GM21381 (cell line): ENCODE measurements around the gene VSTM4.

Experiments used
- ATAC-seq: cut with Tn5 transposase; IDR thresholded peaks from one replicate; pipeline ENCODE4 v1.9.1; 2021; ENCODE audit warnings: mild to moderate bottlenecking, moderate library complexity; ENCODE audit not compliant: unreplicated experiment

VSTM4 gene

DNA sequence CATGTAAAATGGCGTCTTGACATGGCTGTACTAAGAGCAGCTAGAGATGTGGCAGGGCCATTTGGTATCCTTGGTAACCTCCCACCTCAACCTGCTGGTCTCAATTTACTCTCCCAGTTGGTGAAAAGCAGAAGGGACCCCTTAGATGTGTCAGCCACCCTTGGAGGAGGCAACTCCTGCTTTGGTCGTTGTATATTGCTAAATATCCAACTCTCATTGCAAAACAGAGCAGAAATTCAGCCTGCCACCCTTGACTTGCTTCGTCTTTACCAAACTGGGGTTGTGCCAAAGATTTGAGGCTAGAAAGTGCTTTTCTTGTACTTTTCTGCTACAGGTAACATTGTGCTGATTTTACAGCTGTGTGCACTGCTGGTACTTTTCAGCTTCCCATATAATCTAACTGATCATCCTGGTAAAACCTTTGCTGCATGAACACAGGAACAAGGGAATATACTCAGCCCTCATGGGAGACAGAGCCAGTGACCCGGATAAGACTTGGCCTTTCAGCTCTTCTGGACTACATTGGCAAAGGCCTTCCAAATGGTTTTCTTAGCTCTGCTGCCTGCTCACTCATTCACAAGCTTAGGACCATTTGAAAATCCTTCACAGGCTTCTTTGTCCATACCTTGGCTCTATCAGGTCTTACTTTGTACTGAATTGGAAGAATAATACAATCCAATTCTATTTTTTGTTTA lies 2.2 kb upstream of the VSTM4 start:
- no peak for ATAC-seq

DNA sequence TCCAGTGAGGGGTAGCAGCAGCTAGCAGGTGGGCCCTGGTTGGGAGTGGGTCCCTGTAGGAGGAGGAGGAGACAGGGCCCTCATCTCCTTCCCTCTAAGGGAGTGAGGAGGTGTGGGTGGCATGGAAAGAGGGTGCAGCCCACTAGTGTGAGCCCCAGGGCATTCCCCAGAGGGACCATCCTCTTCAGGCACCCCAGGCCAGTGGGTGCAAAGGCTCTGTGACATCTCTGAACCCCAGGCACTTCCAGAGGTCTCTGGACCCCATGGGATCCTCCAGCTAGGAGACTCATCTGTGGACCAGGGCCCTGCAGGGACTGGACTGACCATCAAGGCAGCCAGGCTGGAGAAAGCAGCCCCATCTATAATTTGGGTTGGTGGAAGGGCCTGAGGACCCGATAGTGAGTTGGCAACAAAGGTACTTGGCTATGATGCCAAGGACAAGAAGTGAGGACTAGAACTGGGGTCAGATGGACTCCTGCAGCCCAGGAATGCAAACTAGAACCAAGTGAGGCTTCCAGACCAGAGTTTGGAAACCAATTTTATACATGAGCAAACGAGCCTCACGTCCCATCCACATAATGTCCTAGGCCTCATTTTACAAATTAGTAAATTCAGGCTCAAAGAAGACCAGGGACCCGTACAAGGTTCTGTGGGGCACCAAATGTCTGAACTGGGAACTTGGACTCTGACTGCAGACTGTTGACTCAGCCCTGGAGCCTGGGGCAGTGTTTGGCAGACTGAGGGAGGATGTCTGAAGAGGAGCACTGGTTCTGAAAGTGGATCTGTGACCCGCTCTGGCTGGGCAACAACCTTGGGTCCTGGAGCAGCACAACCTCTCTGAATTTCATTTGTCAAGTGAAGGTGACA lies 1.4 kb upstream of the VSTM4 start:
- ATAC-seq = no peak

DNA sequence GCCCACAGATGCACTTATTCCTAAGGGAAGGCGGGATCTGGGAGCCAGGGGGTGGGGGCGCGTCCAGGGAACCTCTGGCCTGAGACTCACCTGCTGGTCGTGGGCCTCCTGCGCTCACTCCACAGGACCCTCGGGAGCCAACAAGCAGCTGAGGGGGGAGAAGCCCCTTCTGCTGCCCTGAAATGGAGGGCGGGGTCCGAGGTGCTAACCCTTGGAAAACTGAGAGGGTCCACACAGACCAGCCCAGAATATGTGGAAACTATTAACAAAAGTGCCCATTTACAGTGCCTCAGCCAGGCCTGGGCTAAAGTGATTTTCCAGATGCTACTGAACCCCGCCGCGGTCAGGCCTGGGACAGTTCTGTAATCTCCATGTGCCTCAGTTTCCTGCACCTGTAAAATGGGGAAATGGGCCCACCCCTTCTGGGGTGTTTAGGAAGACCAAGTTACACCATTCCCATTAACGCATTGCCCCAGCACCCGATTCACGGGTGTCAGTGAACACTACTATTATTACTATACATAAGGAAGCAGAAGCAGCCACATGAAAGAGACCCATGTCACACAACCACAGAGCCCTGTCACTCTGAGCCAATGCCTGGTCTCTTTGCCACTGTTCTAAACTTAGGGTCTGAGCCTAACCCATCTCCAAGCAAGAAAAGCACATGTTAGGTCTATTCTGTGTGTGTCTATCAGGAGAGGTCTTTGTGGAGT lies 630 bp upstream of the VSTM4 start:
- no peak for ATAC-seq

DNA sequence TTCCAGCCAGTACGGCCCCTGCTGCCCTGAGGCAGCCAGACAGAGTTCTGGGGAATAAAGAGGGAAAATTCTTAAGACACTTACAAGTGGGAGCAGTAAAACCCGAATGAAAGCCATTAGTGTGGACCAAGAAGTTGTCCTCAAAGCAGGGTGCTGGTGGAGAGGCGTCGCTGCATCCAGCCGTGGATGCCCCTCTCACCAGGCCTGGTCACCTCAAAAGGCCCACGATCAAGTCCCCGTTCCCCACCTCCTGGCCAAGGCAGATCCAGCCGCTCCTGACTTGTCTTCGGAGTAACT lies 656 bp downstream of the VSTM4 start:
- ATAC-seq = no peak

DNA sequence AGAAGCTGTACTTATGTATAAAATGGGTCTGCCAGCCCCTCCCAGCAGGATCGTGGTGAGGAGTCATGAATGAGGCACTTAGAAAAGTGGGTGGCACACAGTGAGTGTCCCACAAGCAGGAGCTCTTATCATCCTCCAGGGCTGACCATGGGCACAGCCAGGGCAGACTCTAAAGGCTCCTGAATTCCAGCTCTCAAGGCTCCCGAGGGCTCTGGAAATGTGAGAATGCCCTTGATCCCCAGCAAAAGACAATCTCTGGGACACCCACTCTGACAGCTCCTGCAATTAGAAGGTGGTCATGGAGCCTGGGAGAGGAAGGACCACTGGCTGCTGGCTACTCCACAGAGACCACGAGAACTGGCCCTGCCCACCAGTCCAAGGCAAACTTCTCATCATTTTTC lies 1.6 kb downstream of the VSTM4 start:
- no peak for ATAC-seq

DNA sequence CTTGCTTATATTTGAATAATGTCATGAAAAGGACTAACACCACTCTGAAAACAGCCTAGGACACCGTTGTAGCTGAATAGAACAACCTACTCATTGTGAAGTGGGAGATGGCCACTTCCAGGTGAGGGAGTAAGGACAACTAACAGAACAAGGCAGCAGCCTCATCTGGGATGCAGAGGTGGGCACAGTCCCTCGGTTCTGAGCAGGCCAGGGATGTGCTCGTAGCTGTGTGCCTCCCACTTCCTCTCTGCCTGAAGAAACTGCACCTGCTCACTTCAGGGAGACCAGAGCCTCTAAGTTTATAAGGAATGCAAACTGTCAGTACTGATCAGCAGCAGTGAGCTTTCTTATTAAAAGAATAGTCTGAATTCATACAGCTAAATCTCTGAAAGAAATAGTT lies 2.5 kb downstream of the VSTM4 start:
- ATAC-seq = no peak

DNA sequence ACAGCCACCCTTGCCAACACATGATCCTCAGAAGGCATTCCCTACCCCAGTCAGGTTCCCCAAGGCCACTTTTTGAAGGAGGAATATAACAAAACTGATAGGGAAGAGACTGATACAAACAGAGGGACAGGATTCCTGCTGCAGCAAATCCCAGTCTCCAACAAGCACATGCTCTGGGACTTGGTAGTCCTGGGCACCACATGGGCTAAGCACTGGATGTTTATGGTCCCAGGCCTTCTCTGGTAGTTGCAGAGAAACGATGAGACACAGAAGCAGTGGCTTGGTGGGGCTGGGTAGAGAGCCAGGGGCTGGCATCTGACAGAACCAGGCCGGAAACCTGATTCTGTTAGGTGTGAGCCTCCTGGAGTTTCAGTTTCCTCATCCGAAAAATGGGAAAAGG lies 3.2 kb downstream of the VSTM4 start:
- ATAC-seq = no peak

DNA sequence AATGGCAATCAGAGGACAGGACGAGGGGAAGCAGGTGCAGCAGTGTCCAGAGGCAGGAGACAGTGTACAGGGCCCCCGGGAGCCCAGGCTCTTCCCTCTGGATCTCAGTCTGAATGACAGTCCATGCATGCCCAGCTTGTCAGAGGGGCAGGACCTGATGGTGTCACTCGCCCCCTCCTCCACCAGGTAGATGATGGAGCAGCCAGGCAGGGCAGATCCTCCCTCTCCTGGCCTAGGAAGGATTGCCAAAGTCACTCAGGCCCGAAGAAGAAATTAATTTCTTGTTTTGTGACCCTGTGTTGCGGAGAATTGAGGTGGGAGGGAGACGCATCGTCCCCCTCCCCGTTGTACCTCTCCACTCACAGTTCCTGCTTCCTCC lies 4.0 kb downstream of the VSTM4 start:
- no peak for ATAC-seq

DNA sequence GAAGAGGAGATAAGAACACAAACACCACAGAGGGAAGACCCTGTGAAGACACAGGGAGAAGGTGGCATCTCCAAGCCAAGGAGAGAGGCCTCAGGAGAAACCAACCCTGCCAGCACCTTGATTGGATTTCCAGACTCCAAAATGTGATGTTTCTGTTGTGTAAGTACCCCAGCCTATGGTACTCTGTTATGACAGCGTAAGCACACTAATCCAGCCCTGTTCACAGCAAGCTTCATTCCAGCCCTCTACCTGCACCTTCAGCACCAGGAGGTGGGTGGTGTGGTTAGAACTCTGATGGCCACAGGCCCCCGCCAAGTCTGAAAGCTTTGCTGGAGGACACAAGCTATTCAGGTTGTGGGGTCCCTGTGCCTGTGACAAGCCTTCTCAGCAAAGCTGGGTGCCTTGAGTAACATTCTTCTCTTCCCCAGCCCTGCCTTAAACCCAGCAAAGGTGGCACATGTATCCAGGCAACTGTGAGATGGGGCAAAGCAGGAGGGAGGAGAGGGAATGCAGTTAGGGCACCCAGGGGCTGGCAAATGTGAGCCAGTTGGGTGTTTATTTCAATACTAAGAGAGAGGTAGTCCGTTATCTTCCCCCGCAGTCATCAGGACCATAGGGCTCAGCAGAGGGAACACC lies 4.5 kb downstream of the VSTM4 start:
- ATAC-seq = no peak

DNA sequence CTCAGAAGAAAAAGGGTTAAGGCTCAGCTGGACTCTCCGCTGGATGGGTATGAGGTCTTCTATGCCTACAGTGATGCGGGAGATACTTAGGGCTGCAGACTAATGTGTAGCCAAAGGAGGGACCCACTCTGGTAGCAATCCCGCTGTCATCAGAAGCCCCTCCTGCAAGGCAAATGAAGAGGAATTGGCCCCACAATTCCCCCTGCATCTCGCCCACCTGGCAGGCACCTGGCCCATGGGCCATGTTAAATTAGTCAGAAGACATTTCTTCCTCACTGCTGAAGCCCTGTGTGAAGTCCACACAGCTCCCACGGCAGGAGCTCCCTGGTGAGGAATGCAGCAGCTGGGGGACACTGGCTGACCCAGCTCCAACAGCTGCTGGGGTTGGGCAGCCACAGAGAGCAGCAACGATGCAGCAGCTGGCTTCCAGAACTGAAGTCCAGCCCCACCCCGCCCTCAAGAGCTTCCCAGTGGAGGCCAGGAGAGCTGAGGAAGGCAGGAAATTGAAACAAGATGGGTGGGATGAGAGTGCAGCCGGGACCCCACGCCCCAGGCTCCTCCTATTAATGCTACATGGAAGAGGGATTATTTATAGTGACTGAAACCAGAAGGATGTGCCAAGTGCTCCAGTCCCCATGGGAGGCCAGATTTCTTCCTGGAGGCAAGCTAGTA lies 5.5 kb downstream of the VSTM4 start:
- ATAC-seq = no peak

DNA sequence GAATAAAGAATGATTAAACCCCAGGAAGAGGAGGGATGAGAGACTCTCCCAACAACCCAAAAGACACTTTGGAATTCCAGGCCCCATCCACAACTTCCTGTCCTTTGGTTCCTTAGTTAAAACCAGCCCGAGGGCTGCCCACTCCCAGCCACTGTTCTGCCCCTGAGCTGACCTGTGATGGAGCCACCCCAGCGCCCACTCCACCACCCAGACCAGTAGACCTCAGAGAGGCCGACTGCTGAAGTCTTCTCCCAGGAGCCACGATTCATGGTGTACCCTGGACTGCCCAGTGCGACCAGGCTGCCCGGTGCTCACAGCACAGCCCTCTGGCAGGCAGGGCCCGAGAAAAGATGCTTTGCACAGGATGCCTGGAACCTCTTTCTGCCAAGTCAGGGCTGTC lies 6.7 kb downstream of the VSTM4 start:
- no peak for ATAC-seq

DNA sequence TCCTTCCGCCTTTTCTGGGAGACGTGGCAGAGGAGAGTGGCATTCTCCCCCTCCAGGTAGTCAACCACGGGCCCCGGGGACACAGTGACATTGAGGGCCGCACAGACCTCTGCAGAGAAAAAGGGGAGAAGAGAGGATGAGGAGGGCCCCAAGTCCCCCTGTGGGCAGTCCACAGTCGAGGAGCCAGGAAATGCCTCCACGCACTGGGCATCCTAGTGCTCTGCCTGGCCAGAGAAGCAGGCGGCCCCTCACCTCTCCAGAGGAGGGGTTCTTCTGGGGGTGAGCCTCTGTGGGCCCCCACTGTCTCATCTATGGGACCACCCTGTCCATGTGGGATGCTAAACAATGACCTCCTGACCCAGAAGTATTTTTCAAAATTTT lies 7.4 kb downstream of the VSTM4 start:
- no peak for ATAC-seq

DNA sequence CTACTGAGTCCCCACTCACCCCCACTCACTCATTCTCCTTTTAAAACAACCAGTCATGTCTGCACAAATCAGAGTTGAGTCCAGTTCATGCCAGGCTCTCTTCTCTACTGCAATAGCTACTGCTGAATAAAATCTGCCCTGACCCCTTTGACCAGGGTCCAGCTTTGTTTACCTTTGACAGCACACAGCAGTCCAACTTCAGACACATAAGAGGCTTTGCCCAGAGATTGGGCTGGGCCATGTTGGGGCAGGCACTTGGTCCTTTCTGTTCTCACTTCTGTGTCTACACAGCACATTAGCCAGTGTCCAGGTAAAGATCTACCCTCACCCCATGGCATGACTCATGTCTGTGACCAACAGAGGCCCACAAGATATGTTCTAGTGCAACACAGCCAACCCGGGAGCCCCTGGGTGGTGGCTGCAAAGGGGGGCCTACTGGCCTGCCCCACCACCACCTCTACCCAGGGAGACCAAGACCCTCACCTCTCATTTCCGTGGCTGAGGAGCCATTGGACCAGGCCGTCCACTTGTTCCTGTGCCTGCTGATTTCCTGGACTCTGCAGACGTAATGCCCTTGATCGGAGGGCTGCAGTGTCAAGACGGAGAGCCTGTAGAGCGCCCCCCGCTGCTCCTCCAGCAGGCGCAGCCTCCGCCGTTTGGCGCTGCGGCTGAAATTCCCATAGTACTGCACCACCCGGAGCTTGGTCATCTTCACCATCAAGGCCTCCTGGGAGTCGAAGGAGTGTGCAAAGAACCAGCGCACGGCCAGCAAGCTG lies 8.0 kb downstream of the VSTM4 start:
- no peak for ATAC-seq

DNA sequence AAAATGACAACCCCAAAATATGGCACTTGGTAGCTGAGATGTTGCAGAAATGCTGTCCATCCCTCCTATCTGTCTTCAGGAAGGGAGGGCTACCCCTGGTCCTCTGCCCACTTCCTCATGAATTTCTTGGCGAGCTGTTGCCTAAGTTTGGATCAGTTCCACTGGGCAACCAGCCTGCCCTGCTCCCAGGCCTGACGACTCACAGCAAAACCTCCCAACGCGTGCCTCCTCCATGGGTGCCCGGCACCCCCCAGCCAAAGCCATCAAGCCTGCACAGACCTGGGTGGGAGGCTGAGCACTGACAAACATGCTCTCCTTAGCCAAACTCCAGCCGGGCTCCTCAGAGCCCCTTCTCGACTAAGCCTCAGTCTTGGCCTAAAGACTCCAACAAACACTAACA lies 8.9 kb downstream of the VSTM4 start:
- no peak for ATAC-seq

DNA sequence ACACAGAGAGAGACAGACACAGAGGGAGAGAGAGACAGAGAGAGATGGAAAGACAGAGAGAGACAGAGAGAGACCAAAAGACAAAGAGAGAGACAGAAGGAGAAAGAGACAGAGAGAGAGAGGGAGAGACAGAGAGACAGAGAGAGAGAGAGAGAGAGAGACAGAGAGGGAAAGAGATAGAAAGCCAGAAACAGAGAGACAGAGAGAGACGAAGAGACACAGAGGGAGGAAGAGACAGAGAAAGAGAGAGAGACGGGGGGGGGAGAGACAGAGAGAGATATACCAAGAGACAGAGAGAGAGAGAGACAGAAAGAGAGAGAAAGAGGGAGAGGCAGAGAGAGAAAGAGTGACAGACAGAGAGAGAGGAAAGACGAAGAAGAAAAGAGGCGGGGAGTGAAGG lies 10.2 kb downstream of the VSTM4 start:
- ATAC-seq = no peak

DNA sequence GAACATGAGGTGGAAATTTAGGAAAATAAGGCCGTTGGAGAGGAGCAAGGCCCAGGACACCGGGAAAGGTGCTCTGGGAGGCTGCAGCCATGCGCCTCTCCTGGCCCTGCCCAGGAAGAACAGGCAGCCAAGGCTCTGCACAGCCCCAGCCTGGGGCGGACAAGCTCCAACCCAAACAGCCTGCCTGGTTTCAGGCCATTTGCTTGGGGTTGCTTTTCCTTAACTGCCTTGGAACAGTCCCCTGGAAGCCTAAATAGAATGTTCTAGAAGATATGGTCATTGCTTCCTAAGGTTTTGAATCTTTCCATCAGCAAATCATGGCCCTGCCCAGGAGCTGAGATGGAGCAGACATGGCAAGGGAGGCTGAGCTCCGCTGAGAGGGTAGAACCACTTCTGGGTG lies 11.0 kb downstream of the VSTM4 start:
- no peak for ATAC-seq

DNA sequence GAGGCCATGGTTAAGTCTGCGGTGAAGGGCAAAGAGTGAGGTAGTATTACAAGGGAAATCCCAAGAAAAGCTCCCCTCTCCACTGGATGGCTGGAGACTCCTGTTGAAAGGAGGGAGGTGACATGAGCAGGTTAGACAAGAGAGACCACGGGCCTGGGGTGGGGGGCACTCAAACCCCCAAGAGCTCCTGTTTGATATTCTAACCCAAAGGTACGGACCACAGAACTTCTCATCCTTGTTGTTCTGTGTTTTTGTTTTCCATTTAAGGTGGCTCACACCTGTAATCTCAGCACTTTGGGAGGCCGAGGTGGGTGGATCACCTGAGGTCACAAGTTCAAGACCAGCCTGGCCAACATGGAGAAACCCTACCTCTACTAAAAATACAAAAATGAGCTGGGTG lies 11.6 kb downstream of the VSTM4 start:
- no peak for ATAC-seq

DNA sequence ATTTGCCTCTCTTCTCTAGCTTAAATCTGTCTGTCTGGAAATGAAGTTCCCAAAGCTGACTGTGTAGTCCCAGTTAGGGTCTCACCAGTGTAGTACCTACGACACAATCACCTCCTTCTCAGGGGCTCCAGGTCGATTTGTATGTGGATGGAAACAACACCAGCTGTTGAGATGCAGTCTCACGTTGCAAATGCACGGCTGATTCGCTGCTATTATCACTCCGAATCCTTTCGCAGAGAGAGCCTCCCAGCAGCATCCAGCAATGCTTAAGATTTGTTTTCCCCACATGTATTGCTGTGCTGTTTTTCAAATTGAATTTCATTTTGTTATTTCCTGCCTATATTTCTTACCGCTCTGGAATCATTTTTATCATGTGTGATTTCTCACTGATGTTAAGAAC lies 16.3 kb downstream of the VSTM4 start:
- ATAC-seq = no peak

DNA sequence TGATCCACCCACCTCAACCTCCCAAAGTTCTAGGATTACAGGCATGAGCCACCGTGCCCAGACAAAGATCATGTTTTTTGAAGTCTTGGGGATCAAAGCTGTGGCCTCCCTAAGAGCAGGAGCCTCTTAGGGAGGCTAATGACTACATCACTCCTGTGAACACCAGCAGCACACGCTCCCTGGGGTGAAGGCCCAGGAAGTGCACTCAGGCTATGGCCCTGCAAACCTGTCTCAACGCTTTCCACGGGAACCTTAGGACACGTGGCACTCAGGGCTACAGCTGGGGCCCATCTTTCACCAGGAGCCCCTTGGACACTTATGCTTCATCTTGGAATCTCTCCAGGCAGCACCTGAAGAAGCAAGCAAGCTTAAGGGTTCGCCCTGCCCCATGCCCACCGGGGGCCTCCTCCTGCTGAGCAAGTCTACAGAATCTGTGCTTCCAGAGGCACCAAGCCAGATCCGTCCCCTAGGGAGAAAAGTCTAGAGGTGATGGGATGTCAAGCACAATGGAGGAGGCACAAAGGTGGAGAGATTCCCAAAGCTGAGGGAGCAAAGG lies 18.4 kb downstream of the VSTM4 start:
- no peak for ATAC-seq

DNA sequence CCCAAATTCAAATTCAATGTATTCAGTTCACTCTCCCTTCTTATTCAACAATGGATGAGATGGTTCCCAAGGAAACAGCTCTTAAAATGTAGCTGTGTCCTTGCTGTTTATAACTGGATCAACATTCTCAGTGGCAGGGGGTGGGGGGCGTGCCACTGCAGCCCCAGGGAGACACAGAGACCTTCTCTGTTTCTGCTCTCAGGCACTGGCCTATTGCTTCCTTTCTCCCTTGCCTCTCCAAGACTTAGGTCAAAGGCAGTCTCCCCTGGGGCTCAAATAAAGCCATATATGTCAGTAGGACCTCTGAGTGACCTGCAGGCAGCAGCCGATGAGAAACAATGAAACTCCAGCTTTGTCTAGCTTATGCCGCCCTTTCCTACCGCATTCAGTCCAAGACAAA lies 20.7 kb downstream of the VSTM4 start:
- ATAC-seq = no peak
